Suppressor macrophage (primary cell): ENCODE measurements around the gene CBX5.
"Not testable (repeated sequence)": the region's sequence is repeated elsewhere in the genome, so short reads cannot be mapped to it uniquely, and the experiment has no call there.

Experiments
- DNase-seq, 4 experiments: peaks; one replicate each; pipeline ENCODE4 v3.0.0-alpha.2; 2020 to 2022

Gene CBX5

DNA sequence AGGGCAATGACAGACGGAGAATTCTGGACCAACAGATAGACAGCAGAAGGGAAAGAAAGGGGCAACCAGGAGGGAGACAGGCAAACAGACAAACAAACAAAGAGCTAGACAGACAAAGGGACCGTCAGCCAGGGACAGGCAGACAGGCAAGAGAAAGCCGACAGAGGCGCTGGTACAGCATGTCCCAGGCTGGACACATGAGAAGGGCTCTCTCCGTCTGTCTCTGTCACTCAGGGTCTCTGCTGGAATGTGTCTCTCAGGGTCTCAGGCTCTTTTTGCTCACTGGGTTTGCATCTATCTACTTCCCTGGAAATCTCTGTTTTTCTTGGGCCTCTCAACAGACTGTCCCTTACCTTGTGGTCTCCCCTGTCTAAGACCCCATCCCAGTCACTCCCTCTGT, 82.9 kb downstream of the CBX5 start:
- no peak for DNase-seq

DNA sequence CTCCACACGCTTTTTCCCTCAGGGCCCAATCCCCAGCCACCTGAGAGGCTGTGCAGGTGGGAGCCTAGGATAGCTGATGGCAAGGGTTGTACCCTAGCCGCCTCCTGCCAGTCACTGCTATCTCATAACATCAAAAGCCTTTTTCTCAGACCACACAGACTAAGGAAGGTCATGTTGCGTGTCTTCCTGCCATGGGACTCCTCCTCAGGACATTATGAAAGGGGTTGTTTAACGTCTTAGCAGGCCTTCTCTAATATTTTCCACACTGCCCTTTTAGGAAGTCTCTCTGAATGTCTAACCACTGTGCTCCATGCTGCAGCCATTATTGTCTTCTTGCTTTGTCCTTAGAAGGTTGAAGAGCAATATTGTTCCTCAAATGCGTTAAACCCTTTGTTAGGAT, 83.5 kb downstream of the CBX5 start:
- peak; percentile 49 to 76 (median 58) for DNase-seq

- DNase-seq = peak; percentile 66 to 86 (median 82)
These were observed 84.1 kb downstream of the CBX5 start for GRCh38 chr12:54195737-54196347.

DNA sequence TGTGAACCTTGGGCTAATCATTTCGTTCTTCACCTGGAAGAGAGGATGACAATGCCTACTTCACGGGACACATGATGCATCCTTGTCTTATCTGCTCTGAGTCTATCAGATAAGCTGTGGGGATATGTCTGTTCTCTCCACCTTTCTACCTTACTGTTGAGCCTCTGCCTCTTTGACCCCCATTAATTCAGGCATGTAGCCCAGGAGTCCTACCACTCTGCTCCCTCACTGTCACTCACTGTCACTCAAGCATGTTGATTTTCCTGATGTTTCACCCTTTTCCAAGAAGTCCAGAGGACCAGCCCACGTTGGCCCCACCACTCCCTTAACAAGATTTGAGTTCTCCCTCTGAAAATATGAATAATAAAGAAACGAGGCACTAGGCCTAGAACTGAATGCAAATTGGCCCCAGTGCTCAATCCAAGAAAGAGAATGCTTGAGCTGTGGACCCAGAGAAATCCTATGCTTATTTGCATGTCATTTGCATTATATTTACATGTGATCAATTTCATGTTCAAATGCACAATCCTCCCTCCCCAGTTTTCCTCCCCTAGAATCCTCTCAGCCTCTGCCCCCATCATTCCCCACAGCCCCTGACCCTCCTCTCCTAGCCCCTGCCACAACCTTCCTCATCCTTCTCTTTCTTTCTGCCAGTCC, 84.7 kb downstream of the CBX5 start:
- no peak for DNase-seq

- DNase-seq = not testable (repeated sequence)
These were observed 85.3 kb downstream of the CBX5 start for GRCh38 chr12:54194611-54195010.

DNA sequence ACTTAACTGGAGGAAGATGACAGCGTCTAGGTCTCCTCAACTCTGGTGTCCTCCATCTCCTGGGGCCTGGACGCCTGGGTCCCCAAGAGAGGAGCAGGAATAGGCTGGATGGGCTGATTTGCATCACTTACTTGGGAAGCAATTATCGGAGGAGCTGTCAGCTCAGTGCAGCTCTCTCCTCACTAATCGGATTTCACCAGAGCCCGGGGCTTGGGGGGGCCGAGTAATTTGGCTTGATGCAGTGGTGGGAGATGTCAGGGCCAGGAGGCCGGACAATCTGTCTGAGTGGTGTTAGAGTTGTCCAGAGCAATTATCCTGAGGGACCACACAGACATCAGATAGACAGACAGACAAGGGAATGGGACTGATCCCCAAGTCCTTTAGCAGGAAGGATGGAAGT, 86.5 kb downstream of the CBX5 start:
- DNase-seq = no peak

DNA sequence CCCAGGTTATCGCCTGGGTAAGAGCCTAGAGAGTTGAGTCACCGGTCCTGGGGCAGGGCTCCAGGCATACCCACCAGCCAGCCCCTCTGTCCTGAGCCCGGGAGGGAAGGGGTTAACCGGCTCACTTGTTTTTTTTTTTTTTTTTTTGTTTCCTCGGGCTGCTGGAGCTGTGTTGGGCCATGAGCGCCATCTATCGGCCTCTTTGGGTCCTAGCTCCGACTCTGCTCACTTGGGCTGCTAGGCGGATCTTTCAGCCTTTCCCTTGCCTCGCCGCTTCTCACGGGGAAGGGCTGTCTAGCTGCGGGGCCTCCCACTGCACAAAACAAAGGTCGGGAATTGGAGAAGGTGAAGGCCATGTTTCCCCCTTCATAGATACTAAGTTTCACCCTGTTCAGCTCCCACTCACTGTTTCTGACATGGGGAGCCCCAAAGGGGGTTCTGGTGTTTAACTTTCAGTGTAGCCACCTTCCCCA, 88.3 kb downstream of the CBX5 start:
- DNase-seq = peak; percentile 84 to 92 (median 88)

GRCh38 chr12:54191126-54191525, 88.8 kb downstream of the CBX5 start:
- DNase-seq = no peak

DNA sequence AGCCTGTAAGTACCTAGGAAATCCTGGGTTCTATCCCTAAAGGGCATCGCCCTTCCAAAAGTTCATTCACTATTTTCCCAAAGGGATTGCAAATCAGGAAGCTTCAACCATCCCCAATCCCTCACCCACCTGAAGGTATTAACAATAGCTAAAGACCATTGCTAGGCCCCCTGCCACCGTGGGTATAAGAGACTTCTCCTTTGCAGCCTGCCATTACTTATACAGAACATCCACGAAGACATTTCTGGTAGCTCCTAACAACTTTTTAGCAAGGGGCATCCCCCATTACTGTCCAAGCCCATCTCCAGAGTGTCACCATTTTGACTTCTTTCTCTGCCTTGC, 90.8 kb downstream of the CBX5 start:
- no peak for DNase-seq

GRCh38 chr12:54187075-54187474, 92.8 kb downstream of the CBX5 start:
- no peak for DNase-seq

GRCh38 chr12:54185919-54186318, 94.0 kb downstream of the CBX5 start:
- no peak for DNase-seq

DNA sequence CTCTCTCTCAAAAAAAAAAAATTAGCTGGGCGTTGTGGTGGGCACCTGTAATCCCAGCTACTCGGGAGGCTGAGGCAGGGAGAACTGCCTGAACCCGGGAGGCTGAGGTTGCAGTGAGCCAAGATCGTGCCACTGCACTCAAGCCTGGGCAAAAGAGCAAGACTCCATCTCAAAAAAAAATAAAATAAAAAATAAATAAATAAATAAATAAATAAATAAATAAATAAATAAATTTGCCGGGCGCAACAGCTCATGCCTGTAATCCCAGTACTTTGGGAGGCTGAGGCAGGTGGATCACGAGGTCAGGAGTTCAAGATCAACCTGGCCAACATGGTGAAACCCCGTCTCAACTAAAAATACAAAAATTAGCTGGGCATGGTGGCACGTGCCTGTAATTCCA, 94.6 kb downstream of the CBX5 start:
- DNase-seq = not testable (repeated sequence)

- DNase-seq = no peak
These were observed 95.7 kb downstream of the CBX5 start for GRCh38 chr12:54184024-54184805.

- no peak for DNase-seq
These were observed 96.9 kb downstream of the CBX5 start for GRCh38 chr12:54182981-54183380.

- DNase-seq = no peak
These were observed 97.8 kb downstream of the CBX5 start for GRCh38 chr12:54182086-54182485.
